Upper lobe of right lung (tissue), 1 donor: ENCODE measurements around the gene TMED4. TPM values are rescaled to one million over a fixed set of nuclear protein-coding genes. Genes with fewer than 3 reads are reported as not detected.

Experiments
- ATAC-seq: fragments of 200-7000 bp; cut with Tn5 transposase; one replicate; pipeline ENCODE4 v1.9.1; 2020; ENCODE audit warnings: mild to moderate bottlenecking, moderate library complexity
- DNase-seq: peaks from one replicate; pipeline ENCODE4 v3.0.0-alpha.2; 2020
- H3K27ac ChIP-seq: fragments of 200-600 bp; one replicate; pipeline ENCODE4 v1.8.0; 2022
- H3K27me3 ChIP-seq: fragments of 200-600 bp; one replicate; pipeline ENCODE4 v1.8.0; 2022; ENCODE audit warnings: mild to moderate bottlenecking
- H3K36me3 ChIP-seq: fragments of 200-600 bp; one replicate; pipeline ENCODE4 v1.8.0; 2022
- H3K4me1 ChIP-seq: fragments of 200-600 bp; one replicate; pipeline ENCODE4 v1.8.0; 2022
- H3K4me3 ChIP-seq: fragments of 200-600 bp; one replicate; pipeline ENCODE4 v1.8.0; 2022; ENCODE audit warnings: mild to moderate bottlenecking
- H3K9me3 ChIP-seq: fragments of 200-600 bp; one replicate; pipeline ENCODE4 v1.8.0; 2022
- intact Hi-C: fragments of 100-400 bp; cut with DNase I; formaldehyde crosslinking; loops from one replicate; pipeline ENCODE4 v1.11.0; 2022
- total RNA-seq: library from RNA; stranded (reverse); fragmentation: NEBNext Ultra II Directional; extraction: Animal tissue kit (Norgen Biotek cat#: 25700); gene quantifications from one replicate; pipeline ENCODE4 v1.2.1, GENCODE V29; 2021
- TF ChIP-seq, protein P1 (sequence below): fragments of 200-600 bp; IDR thresholded peaks from one replicate; pipeline ENCODE4 v1.8.0; 2022; ENCODE audit warnings: antibody characterized with exemption
- donor health status: DM: no; HTN: yes; CAD: no; lungs with severe emphysema.

The TMED4 gene
- total RNA-seq, 1 donor from 2014 or later, result 78.3 TPM

DNA sequence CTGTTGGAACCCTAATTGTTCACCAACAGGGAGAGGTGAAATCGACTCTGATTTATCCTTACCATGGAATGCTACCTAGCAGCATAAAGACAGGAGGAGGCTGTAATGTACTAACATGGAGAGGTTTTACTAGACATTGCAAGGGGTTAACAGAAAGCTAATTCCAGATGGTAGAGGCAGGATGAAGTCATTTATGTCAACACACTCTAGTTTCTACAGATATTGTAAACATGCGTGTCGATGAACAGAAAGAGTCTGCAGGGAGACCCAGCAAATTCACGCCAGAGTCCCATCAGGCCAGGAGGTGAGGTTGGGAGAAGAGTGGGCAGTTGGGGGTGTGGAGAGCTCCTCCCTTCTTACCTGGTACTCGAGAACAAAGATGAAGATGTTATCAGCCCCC is 47.9 kb downstream of the TMED4 start:
- no peak for DNase-seq
- Histone ChIP-seq H3K9me3 (no peaks in the 10 kb centered on the region), H3K36me3 (no peaks in the 10 kb centered on the region), H3K27ac (no peak overlapping the region), H3K27me3 (no peaks in the 10 kb centered on the region), H3K4me1 (no peaks in the 10 kb centered on the region), H3K4me3 (no peak overlapping the region)
- TF ChIP-seq, protein P1, sequence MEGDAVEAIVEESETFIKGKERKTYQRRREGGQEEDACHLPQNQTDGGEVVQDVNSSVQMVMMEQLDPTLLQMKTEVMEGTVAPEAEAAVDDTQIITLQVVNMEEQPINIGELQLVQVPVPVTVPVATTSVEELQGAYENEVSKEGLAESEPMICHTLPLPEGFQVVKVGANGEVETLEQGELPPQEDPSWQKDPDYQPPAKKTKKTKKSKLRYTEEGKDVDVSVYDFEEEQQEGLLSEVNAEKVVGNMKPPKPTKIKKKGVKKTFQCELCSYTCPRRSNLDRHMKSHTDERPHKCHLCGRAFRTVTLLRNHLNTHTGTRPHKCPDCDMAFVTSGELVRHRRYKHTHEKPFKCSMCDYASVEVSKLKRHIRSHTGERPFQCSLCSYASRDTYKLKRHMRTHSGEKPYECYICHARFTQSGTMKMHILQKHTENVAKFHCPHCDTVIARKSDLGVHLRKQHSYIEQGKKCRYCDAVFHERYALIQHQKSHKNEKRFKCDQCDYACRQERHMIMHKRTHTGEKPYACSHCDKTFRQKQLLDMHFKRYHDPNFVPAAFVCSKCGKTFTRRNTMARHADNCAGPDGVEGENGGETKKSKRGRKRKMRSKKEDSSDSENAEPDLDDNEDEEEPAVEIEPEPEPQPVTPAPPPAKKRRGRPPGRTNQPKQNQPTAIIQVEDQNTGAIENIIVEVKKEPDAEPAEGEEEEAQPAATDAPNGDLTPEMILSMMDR, result no peak
- intact Hi-C loops, result no loop called here
- ATAC-seq, result no peak

GRCh38 chr7:44533301-44534055 is 48.6 kb downstream of the TMED4 start:
- H3K9me3 ChIP-seq, result no peaks in the 10 kb centered on the region
- no peak overlapping the region for H3K27ac ChIP-seq
- ATAC-seq (no peak), DNase-seq (no peak)
- H3K27me3 ChIP-seq, result no peaks in the 10 kb centered on the region
- no peak overlapping the region for H3K4me3 ChIP-seq
- no peaks in the 10 kb centered on the region for H3K36me3 ChIP-seq
- no peaks in the 10 kb centered on the region for H3K4me1 ChIP-seq
- intact Hi-C loops, result no loop called here
- TF ChIP-seq, protein P1, result no peak

GRCh38 chr7:44531421-44532380 is 50.3 kb downstream of the TMED4 start:
- ATAC-seq, result no peak
- intact Hi-C loops, result no loop called here
- H3K4me1 ChIP-seq, result no peaks in the 10 kb centered on the region
- no peak overlapping the region for H3K4me3 ChIP-seq
- H3K27ac ChIP-seq, result no peak overlapping the region
- no peak for DNase-seq
- TF ChIP-seq, protein P1, result no peak
- no peaks in the 10 kb centered on the region for H3K27me3 ChIP-seq
- no peaks in the 10 kb centered on the region for H3K36me3 ChIP-seq
- H3K9me3 ChIP-seq, result no peaks in the 10 kb centered on the region

GRCh38 chr7:44530990-44531389 is 51.0 kb downstream of the TMED4 start:
- Histone ChIP-seq H3K27ac (no peak overlapping the region), H3K9me3 (no peaks in the 10 kb centered on the region), H3K4me1 (no peaks in the 10 kb centered on the region), H3K36me3 (no peaks in the 10 kb centered on the region), H3K27me3 (no peaks in the 10 kb centered on the region), H3K4me3 (no peak overlapping the region)
- TF ChIP-seq, protein P1, result no peak
- DNase-seq, result no peak
- no peak for ATAC-seq
- intact Hi-C loops, result no loop called here

Other genes starting within 250 kb of the TMED4 start
- gene NUDCD3, start 91.6 kb downstream of the TMED4 start, total RNA-seq, result 91.0 TPM
- gene NPC1L1, start 40.9 kb downstream of the TMED4 start, total RNA-seq, result 0.17 TPM
- 53.5 TPM for gene DDX56, start 8.3 kb downstream of the TMED4 start, total RNA-seq
- 157 TPM for gene OGDH, start 24.4 kb upstream of the TMED4 start, total RNA-seq
- 95.4 TPM for gene ZMIZ2, start 166.6 kb upstream of the TMED4 start, total RNA-seq
- 970 TPM for gene PPIA, start 214.4 kb upstream of the TMED4 start, total RNA-seq